GM06990 (cell line): ENCODE data around the gene ABCC6.

Experiments used
- DNase-seq: peaks from one replicate; pipeline ENCODE4 v3.0.0-alpha.2; 2011; ENCODE audit not compliant: insufficient read length; ENCODE audit errors: extremely low read depth
- H3K27me3 ChIP-seq: replicated peaks from 2 replicates; pipeline ENCODE4 v1.6.0; 2011; ENCODE audit warnings: low read length; ENCODE audit not compliant: control insufficient read depth, insufficient read depth
- H3K36me3 ChIP-seq: 2 replicates; pipeline ENCODE4 v1.5.1; 2011; ENCODE audit warnings: low read length; ENCODE audit not compliant: control insufficient read depth, insufficient read depth
- H3K4me3 ChIP-seq: replicated peaks from 2 replicates; pipeline ENCODE4 v1.5.1; 2011; ENCODE audit warnings: low read depth, mild to moderate bottlenecking, control low read depth, low read length
- TF ChIP-seq, protein P1 (sequence below): IDR thresholded peaks from 2 replicates; pipeline ENCODE4 v1.5.1; 2011; ENCODE audit warnings: low read length, control low read depth, mild to moderate bottlenecking, inconsistent platforms; ENCODE audit not compliant: insufficient read depth, poor library complexity, severe bottlenecking

ABCC6 gene

DNA sequence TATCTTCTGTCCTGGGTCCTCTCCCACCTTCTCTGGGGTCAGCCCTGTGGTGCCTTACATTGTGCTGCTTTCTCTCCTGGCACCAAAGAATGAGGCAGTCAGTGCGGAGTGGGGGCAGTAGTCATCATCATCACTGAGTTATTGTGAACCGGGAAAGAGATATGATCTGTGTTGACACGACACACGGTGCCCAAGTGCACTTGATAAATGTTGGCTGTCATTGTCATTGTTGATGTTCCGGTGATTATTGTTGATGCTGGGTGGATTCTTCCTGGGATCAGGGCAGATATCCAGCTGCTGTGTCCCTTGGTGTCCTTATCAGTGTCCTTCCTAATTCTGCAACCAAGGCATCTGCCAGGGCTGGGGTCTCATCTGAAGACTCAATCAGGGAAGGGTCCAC, 121.7 kb downstream of the ABCC6 start:
- DNase-seq = no peak
- Histone ChIP-seq H3K36me3 (peaks cover 28% of the 10 kb centered on the region), H3K27me3 (no peaks in the 10 kb centered on the region), H3K4me3 (no peak overlapping the region)
- TF ChIP-seq, protein P1, sequence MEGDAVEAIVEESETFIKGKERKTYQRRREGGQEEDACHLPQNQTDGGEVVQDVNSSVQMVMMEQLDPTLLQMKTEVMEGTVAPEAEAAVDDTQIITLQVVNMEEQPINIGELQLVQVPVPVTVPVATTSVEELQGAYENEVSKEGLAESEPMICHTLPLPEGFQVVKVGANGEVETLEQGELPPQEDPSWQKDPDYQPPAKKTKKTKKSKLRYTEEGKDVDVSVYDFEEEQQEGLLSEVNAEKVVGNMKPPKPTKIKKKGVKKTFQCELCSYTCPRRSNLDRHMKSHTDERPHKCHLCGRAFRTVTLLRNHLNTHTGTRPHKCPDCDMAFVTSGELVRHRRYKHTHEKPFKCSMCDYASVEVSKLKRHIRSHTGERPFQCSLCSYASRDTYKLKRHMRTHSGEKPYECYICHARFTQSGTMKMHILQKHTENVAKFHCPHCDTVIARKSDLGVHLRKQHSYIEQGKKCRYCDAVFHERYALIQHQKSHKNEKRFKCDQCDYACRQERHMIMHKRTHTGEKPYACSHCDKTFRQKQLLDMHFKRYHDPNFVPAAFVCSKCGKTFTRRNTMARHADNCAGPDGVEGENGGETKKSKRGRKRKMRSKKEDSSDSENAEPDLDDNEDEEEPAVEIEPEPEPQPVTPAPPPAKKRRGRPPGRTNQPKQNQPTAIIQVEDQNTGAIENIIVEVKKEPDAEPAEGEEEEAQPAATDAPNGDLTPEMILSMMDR = no peak

DNA sequence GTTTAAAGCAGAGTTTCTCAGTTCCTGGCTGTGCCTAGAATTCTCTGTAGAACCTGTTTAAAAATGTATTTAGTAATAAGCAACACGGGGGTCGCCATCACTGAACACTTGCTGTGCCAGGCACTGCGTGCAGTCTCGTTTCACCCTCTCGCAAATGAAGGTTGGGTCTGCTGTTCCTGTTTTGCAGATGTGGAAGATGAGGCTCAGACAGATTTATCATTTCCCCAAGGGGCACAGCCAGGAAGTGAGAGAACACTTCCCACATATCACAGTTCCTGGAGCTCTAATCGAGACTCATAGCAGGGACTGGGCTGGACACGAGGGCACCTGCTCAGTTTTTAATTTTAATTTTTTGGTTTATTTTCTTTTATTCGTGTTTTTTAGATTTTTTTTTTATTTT, 122.7 kb downstream of the ABCC6 start:
- H3K27me3 ChIP-seq = no peaks in the 10 kb centered on the region
- DNase-seq = no peak
- peaks cover 27% of the 10 kb centered on the region for H3K36me3 ChIP-seq
- H3K4me3 ChIP-seq = no peak overlapping the region
- TF ChIP-seq, protein P1 = no peak

DNA sequence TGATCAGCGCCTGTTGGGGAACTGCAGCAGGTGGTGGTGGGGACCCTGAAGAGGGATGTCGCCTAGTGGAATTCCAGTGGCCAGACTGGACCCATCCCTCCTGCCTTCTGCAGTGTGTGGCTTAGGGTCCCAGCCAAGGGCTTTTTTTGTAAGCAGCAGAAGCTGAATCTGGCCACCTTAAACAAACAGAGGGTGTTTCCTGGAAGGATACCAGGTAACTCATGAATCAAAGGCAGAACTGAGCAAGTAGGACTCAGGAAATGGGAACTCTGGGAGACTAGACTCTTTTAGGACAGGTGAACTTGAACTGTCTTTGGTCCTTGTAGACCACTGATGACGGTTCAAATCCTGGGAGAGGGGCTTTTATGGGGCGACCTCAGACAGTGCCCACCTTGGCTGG, 124.0 kb downstream of the ABCC6 start:
- TF ChIP-seq, protein P1 = no peak
- no peak for DNase-seq
- Histone ChIP-seq H3K36me3 (peaks cover 27% of the 10 kb centered on the region), H3K27me3 (no peaks in the 10 kb centered on the region), H3K4me3 (no peak overlapping the region)
